ENCODE results near the gene MFGE8. TPM values are rescaled to one million over a fixed set of nuclear protein-coding genes. Genes with fewer than 3 reads are reported as not detected.

Gene MFGE8
- total RNA-seq, 1 donor from 2014 or later, result 513 TPM

- no peak overlapping the region for H3K4me3 ChIP-seq
- H3K27me3 ChIP-seq, result no peaks in the 10 kb centered on the region
- intact Hi-C loops (cut with DNase I), result no loop called here
- H3K36me3 ChIP-seq, result no peaks in the 10 kb centered on the region
- no peaks in the 10 kb centered on the region for H3K9me3 ChIP-seq
- TF ChIP-seq CTCF (IDR thresholded peaks at IDR 0.05) (no peak), POLR2AphosphoS5 (IDR thresholded peaks at IDR 0.05; ENCODE audit: insufficient read depth in 1 of 2, low read depth in 1 of 2) (no peak)
- DNase-seq (ENCODE audit: extremely low spot score in 2 of 2), result peak in 1 of 2 donors; percentile 67
- H3K4me1 ChIP-seq, result no peaks in the 10 kb centered on the region
- H3K27ac ChIP-seq, result no peak overlapping the region
Observed at GRCh38 chr15:88954431-88955277, 41.5 kb upstream of the MFGE8 start.

DNA sequence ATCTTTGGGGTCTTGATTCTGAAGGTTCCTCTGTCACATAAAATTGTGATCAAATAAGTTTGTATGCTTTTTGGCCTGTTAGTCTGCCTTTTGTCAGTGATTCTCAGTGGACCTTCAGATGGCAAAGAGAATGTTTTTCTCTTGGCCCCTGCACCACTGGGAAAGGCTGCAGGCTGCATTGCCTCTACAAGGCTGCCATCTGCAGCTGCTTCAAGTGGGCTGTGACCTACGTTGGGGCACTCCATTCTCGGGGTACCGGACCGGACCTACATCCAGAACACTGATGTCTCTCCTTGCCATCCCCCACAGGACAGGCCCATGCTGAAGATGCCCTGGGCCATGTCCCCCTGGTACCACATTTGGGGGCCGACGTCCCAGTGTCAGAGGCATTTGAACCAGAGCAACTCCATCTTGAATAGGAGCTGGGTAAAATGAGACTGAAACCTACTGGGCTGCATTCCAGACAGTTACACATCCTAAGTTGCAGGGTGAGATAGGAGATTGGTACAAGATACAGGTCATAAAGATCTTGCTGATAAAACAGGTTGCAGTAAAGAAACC lies 37.5 kb upstream of the MFGE8 start:
- intact Hi-C loops (cut with DNase I), result no loop called here
- no peaks in the 10 kb centered on the region for H3K36me3 ChIP-seq
- no peak for TF ChIP-seq POLR2A (IDR thresholded peaks at IDR 0.05)
- TF ChIP-seq CTCF (IDR thresholded peaks at IDR 0.05), result no peak
- no peak for TF ChIP-seq POLR2AphosphoS5 (IDR thresholded peaks at IDR 0.05; ENCODE audit: insufficient read depth in 1 of 2, low read depth in 1 of 2)
- no peaks in the 10 kb centered on the region for H3K27me3 ChIP-seq
- peak in 1 of 2 donors; percentile 77 for DNase-seq (ENCODE audit: extremely low spot score in 2 of 2)
- H3K4me3 ChIP-seq, result no peak overlapping the region
- no peak overlapping the region for H3K27ac ChIP-seq
- no peaks in the 10 kb centered on the region for H3K4me1 ChIP-seq
- no peaks in the 10 kb centered on the region for H3K9me3 ChIP-seq

- no peaks in the 10 kb centered on the region for H3K9me3 ChIP-seq
- no peak overlapping the region for H3K4me3 ChIP-seq
- H3K27me3 ChIP-seq, result no peaks in the 10 kb centered on the region
- no peaks in the 10 kb centered on the region for H3K36me3 ChIP-seq
- TF ChIP-seq POLR2AphosphoS5 (IDR thresholded peaks at IDR 0.05; ENCODE audit: insufficient read depth in 1 of 2, low read depth in 1 of 2), result no peak
- no peak for TF ChIP-seq POLR2A (IDR thresholded peaks at IDR 0.05)
- TF ChIP-seq CTCF (IDR thresholded peaks at IDR 0.05), result no peak
- no peaks in the 10 kb centered on the region for H3K4me1 ChIP-seq
- peak in 1 of 2 donors; percentile 56 for DNase-seq (ENCODE audit: extremely low spot score in 2 of 2)
- no peak overlapping the region for H3K27ac ChIP-seq
- intact Hi-C loops (cut with DNase I), result no loop called here
Observed at GRCh38 chr15:88949734-88950400, 36.7 kb upstream of the MFGE8 start.

- intact Hi-C loops (cut with DNase I), result no loop called here
- peak in 1 of 2 donors; percentile 20 for DNase-seq (ENCODE audit: extremely low spot score in 2 of 2)
- TF ChIP-seq CTCF (IDR thresholded peaks at IDR 0.05) (no peak), POLR2A (IDR thresholded peaks at IDR 0.05) (no peak), POLR2AphosphoS5 (IDR thresholded peaks at IDR 0.05; ENCODE audit: insufficient read depth in 1 of 2, low read depth in 1 of 2) (no peak)
- Histone ChIP-seq H3K27ac (no peak overlapping the region), H3K27me3 (no peaks in the 10 kb centered on the region), H3K9me3 (no peaks in the 10 kb centered on the region), H3K4me3 (no peak overlapping the region), H3K4me1 (no peaks in the 10 kb centered on the region), H3K36me3 (no peaks in the 10 kb centered on the region)
Observed at GRCh38 chr15:88940110-88940675, 27.0 kb upstream of the MFGE8 start.
